ENCODE data around the gene PARVG. TPM values are rescaled to one million over a fixed set of nuclear protein-coding genes. Genes with fewer than 3 reads are reported as not detected.

PARVG gene
- total and polyA plus RNA-seq, 9 of the 15 experiments (the other 6 are each of a cell fraction or from before 2014, with no cell fraction given): 0.35 TPM; not detected in 8

DNA sequence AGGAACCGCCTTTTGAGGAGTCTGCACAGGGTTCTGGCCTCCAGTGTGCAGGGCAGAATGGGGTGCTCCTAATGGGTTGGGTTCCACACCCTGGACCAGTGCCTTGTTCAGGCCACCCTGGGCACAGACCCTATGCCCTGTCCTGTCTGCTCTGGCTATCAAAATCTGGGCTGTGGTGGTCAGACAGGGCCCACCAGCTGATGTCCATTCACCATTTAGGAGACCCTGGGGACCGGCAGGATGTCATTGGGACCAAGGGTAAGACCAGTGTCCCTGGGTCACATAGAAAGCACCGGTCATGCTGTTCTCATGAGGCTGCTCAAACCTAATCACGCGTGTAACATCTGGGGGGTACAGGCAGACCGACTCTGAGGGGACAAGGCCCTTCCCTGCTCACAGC, 37.3 kb downstream of the PARVG start (continued):
- TF ChIP-seq, protein P1, sequence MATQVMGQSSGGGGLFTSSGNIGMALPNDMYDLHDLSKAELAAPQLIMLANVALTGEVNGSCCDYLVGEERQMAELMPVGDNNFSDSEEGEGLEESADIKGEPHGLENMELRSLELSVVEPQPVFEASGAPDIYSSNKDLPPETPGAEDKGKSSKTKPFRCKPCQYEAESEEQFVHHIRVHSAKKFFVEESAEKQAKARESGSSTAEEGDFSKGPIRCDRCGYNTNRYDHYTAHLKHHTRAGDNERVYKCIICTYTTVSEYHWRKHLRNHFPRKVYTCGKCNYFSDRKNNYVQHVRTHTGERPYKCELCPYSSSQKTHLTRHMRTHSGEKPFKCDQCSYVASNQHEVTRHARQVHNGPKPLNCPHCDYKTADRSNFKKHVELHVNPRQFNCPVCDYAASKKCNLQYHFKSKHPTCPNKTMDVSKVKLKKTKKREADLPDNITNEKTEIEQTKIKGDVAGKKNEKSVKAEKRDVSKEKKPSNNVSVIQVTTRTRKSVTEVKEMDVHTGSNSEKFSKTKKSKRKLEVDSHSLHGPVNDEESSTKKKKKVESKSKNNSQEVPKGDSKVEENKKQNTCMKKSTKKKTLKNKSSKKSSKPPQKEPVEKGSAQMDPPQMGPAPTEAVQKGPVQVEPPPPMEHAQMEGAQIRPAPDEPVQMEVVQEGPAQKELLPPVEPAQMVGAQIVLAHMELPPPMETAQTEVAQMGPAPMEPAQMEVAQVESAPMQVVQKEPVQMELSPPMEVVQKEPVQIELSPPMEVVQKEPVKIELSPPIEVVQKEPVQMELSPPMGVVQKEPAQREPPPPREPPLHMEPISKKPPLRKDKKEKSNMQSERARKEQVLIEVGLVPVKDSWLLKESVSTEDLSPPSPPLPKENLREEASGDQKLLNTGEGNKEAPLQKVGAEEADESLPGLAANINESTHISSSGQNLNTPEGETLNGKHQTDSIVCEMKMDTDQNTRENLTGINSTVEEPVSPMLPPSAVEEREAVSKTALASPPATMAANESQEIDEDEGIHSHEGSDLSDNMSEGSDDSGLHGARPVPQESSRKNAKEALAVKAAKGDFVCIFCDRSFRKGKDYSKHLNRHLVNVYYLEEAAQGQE (IDR thresholded peaks at IDR 0.05; ENCODE audit: borderline replicate concordance): no peak
- TF ChIP-seq, protein P1 (CRISPR knock-in tag; IDR thresholded peaks at IDR 0.05; ENCODE audit: low read depth): no peak
- no peak for TF ChIP-seq STAT5B (CRISPR knock-in tag; IDR thresholded peaks at IDR 0.05)
- TF ChIP-seq HDAC3 (IDR thresholded peaks at IDR 0.05; ENCODE audit: borderline replicate concordance, partially characterized antibody): no peak

Measured in K562 (cell line).